ENCODE data around the gene BMAL1. TPM values are rescaled to one million over a fixed set of nuclear protein-coding genes. Genes with fewer than 3 reads are reported as not detected.
"Not testable (repeated sequence)": the region's sequence is repeated elsewhere in the genome, so short reads cannot be mapped to it uniquely, and the experiment has no call there.

Gene BMAL1
- total RNA-seq, 1 donor from 2014 or later: 7.0 TPM

DNA sequence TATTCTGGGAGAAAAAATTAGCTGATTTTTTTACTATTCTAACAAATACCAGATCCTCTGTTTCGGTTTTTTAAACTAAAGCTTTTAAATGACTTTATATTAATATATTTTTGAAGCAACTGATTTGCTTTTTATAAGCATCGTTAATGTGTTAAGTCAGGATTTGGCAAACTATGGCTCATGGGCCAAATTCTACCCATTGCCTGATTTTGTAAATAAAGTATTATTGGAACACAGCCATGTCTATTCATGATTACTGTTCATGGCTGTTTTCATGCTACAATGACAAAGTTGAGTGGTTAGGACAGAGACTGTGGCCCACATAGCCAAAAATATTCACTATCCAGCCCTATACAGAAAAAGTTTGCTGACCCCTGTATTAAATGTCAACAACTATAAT, 155.8 kb downstream of the BMAL1 start:
- Mint-ChIP-seq H3K4me1 (ENCODE audit: low read depth) (no peaks in the 10 kb centered on the region), H3K27me3 (no peaks in the 10 kb centered on the region), H3K9me3 (ENCODE audit: low read depth) (peaks cover 20% of the 10 kb centered on the region), H3K4me3 (ENCODE audit: low read depth) (no peak overlapping the region), H3K27ac (no peak overlapping the region), H3K36me3 (ENCODE audit: insufficient read depth) (peaks cover 15% of the 10 kb centered on the region)
- no peak for DNase-seq (ENCODE audit: low spot score, unreplicated experiment)
- TF ChIP-seq, protein P1, sequence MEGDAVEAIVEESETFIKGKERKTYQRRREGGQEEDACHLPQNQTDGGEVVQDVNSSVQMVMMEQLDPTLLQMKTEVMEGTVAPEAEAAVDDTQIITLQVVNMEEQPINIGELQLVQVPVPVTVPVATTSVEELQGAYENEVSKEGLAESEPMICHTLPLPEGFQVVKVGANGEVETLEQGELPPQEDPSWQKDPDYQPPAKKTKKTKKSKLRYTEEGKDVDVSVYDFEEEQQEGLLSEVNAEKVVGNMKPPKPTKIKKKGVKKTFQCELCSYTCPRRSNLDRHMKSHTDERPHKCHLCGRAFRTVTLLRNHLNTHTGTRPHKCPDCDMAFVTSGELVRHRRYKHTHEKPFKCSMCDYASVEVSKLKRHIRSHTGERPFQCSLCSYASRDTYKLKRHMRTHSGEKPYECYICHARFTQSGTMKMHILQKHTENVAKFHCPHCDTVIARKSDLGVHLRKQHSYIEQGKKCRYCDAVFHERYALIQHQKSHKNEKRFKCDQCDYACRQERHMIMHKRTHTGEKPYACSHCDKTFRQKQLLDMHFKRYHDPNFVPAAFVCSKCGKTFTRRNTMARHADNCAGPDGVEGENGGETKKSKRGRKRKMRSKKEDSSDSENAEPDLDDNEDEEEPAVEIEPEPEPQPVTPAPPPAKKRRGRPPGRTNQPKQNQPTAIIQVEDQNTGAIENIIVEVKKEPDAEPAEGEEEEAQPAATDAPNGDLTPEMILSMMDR (IDR thresholded peaks at IDR 0.05; ENCODE audit: unreplicated experiment): no peak

DNA sequence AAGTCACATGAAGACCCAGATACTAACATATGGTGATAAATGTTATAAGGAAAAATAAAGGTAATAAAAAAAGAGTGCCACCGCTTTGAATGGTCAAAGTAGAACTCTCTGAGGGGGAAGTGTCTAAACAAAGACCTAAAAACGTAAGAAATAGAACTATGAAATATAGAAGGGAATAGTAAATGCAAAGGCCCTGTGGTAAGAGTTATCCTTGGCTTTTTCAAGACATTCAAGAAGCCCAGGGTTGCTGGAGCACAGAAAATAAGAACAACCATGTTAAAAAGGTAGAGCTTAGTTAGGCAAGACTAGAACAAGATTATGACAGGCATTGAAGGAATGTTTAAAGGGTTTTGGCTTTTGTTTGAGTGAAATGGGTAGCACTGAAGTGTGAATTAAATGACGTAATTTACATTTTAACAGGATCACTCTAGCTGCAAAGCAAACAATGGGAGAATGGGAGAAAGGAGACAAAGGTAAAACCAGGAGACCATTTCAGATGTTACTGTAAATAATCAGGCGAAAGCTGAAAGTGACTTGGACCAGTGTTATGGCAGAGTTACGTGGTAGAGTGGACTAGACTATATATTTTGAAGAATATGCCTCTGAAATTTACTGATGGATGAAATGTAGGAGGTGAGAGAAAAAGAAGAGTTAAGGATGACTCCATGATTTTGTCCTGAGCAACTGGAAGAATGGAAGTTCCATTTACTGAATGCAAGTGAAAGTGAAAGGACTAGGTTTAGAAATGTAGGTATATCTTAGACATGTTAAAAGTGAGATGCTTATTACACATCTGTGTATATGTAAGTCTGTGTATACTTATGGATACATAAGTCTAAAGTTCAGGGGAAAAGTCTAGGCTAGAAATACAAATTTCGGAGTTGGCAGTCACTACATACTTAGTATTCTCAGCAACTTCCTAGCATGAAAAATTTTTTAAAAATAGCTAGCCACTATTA, 156.9 kb downstream of the BMAL1 start:
- DNase-seq (ENCODE audit: low spot score, unreplicated experiment): no peak
- H3K4me3 Mint-ChIP-seq (ENCODE audit: low read depth): no peak overlapping the region
- TF ChIP-seq, protein P1 (IDR thresholded peaks at IDR 0.05; ENCODE audit: unreplicated experiment): no peak
- no peak overlapping the region for H3K27ac Mint-ChIP-seq
- no peaks in the 10 kb centered on the region for H3K27me3 Mint-ChIP-seq
- H3K9me3 Mint-ChIP-seq (ENCODE audit: low read depth): peaks cover 9% of the 10 kb centered on the region
- H3K36me3 Mint-ChIP-seq (ENCODE audit: insufficient read depth): peaks cover 7% of the 10 kb centered on the region
- H3K4me1 Mint-ChIP-seq (ENCODE audit: low read depth): no peaks in the 10 kb centered on the region

DNA sequence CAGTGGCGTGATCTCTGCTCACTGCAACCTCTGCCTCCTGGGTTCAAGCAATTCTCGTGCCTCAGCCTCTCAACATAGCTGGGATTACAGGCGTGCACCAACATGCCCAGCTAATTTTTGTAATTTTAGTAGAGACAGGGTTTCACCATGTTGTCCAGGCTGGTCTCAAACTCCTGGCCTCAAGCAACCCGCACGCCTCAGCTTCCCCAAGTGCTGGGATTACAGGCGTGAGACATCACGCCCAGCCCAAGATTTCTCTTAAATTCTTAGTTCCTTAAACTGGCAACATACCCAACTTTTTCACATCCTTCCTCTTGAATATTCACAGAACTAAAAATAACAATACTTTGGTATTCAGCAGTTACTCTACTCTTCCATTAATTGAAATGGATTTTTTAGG, 159.2 kb downstream of the BMAL1 start:
- H3K36me3 Mint-ChIP-seq (ENCODE audit: insufficient read depth): not testable (repeated sequence)

More for the DNA sequence above, 159.2 kb downstream of the BMAL1 start:
- not testable (repeated sequence) for H3K4me3 Mint-ChIP-seq (ENCODE audit: low read depth); H3K4me1 Mint-ChIP-seq (ENCODE audit: low read depth); H3K27me3 Mint-ChIP-seq; DNase-seq (ENCODE audit: low spot score, unreplicated experiment); H3K9me3 Mint-ChIP-seq (ENCODE audit: low read depth); H3K27ac Mint-ChIP-seq

Other genes starting within 250 kb of the BMAL1 start
- gene BTBD10, start 185.4 kb downstream of the BMAL1 start, total RNA-seq: 28.7 and 31.1 TPM in 2 replicates
- not detected in 2 replicates for gene PTH, start 218.2 kb downstream of the BMAL1 start, total RNA-seq

All from progenitor cell of endocrine pancreas (in vitro differentiated cells).